Measurements from ENCODE around the gene TXK. TPM values are rescaled to one million over a fixed set of nuclear protein-coding genes. Genes with fewer than 3 reads are reported as not detected.
A peak's percentile ranks its signal among the peaks of the same experiment; 100 is the strongest.

The TXK gene
- total RNA-seq, 1 experiment from 2014 or later = 0.39 TPM

DNA sequence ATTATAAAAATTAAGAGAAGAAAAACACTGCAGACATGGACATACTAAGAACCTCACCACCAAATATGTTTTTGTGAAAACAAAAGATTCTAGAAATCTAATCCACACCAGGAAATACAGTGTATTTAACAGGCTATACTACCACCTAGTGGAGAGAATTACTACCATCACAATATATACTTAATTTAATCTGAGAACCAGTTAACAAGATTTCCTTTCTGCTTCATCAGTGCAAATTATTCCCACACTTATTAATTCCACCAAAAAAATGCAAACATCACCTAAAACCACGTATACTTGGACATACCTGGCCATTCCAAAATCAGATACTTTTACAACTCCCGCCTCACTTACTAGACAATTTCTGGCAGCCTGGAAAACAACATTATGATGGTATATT, 7.0 kb upstream of the TXK start:
- Histone ChIP-seq H3K9ac (ENCODE audit: extremely low read depth, insufficient read length, low read length) (no peak overlapping the region), H2BK15ac (ENCODE audit: low read depth, low read length) (no peak overlapping the region), H3K4ac (ENCODE audit: low read depth, low read length) (no peak overlapping the region), H3K79me1 (ENCODE audit: insufficient read depth, low read depth, low read length, poor library complexity, severe bottlenecking) (no peaks in the 10 kb centered on the region), H3K4me2 (ENCODE audit: insufficient read depth, insufficient read length, low read length) (no peak overlapping the region), H3K14ac (ENCODE audit: insufficient read depth, low read length) (no peak overlapping the region), H4K20me1 (ENCODE audit: control insufficient read depth, insufficient read depth, insufficient read length) (no peaks in the 10 kb centered on the region), H3K23ac (ENCODE audit: insufficient read length, low read depth, low read length) (no peak overlapping the region), H2BK120ac (ENCODE audit: low read depth, low read length, poor library complexity, severe bottlenecking) (no peak overlapping the region), H2BK20ac (ENCODE audit: low read depth, low read length, poor library complexity, severe bottlenecking) (no peak overlapping the region), H2BK12ac (ENCODE audit: insufficient read length, low read depth, low read length) (no peak overlapping the region), H3K27ac (ENCODE audit: insufficient read length, low read depth, low read length) (no peak overlapping the region), H2AK5ac (ENCODE audit: insufficient read length, low read length) (no peak overlapping the region), H4K8ac (replicated peaks; ENCODE audit: insufficient read length, low read depth, low read length) (no peak overlapping the region), H3K27me3 (ENCODE audit: insufficient read depth, low read length) (no peaks in the 10 kb centered on the region), H4K91ac (ENCODE audit: insufficient read length, low read depth, low read length) (no peak overlapping the region), H3K79me2 (ENCODE audit: insufficient read depth, low read length) (no peaks in the 10 kb centered on the region), H3K23me2 (ENCODE audit: insufficient read length, low read depth, low read length, poor library complexity, severe bottlenecking) (no peaks in the 10 kb centered on the region), H3K18ac (ENCODE audit: insufficient read length, low read depth, low read length) (no peak overlapping the region), H2AFZ (ENCODE audit: low read length) (no peak overlapping the region), H3K56ac (ENCODE audit: insufficient read length, low read depth, low read length) (no peak overlapping the region), H3K4me1 (ENCODE audit: insufficient read depth, low read length) (no peaks in the 10 kb centered on the region), H3K9me3 (ENCODE audit: control insufficient read depth, low read depth, low read length) (no peaks in the 10 kb centered on the region), H4K5ac (ENCODE audit: insufficient read length, low read depth, low read length) (no peak overlapping the region), H3T11ph (ENCODE audit: low read length) (no peak overlapping the region), H2BK5ac (ENCODE audit: insufficient read length, low read length) (no peak overlapping the region)
- H3K27me3 Mint-ChIP-seq (ENCODE audit: low read depth) = no peaks in the 10 kb centered on the region
- peak; percentile 77 for TF ChIP-seq CTCF (conservative IDR thresholded peaks at IDR 0.05)
- no peak overlapping the region for H3K4me3 Mint-ChIP-seq
- H3K4me1 Mint-ChIP-seq = no peaks in the 10 kb centered on the region
- no peak for DNase-seq
- WGBS (ENCODE audit: extremely low coverage, insufficient read length, low lambda C conversion rate) = no CpG with 5 or more reads among the region's 2 CpGs
- H3K27ac Mint-ChIP-seq = no peak overlapping the region
- H3K36me3 Mint-ChIP-seq (ENCODE audit: insufficient read depth in 1 of 3, low read depth in 3 of 3) = no peaks in the 10 kb centered on the region; a peak in 2 of 7 replicates
- no peaks in the 10 kb centered on the region for H3K9me3 Mint-ChIP-seq

Measured in H9 (cell line).